ENCODE data around the gene PIGQ.

Gene PIGQ

GRCh38 chr16:630815-631405 is 61.1 kb downstream of the PIGQ start, which contains the start of gene WFIKKN1:
WFIKKN1 (plus strand) TSS chr16:630985; CDS start chr16:631254, 269 bp downstream.
- DNase-seq, result no peak

- DNase-seq, result no peak
These were observed 62.1 kb downstream of the PIGQ start for GRCh38 chr16:631808-632358.

GRCh38 chr16:632486-633335 is 62.9 kb downstream of the PIGQ start:
- no peak for DNase-seq

DNA sequence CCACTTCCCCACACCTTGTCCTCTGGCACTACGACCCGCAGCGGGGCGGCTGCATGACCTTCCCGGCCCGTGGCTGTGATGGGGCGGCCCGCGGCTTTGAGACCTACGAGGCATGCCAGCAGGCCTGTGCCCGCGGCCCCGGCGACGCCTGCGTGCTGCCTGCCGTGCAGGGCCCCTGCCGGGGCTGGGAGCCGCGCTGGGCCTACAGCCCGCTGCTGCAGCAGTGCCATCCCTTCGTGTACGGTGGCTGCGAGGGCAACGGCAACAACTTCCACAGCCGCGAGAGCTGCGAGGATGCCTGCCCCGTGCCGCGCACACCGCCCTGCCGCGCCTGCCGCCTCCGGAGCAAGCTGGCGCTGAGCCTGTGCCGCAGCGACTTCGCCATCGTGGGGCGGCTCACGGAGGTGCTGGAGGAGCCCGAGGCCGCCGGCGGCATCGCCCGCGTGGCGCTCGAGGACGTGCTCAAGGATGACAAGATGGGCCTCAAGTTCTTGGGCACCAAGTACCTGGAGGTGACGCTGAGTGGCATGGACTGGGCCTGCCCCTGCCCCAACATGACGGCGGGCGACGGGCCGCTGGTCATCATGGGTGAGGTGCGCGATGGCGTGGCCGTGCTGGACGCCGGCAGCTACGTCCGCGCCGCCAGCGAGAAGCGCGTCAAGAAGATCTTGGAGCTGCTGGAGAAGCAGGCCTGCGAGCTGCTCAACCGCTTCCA is 63.7 kb downstream of the PIGQ start:
- no peak for DNase-seq

Measured in NCI-H510A treated with DMSO at 0.1 percent for 48 hours (cell line).